HEK293 (cell line): ENCODE results near the gene ASAP2.
A peak's percentile ranks its signal among the peaks of the same experiment; 100 is the strongest.

Experiments
- CTCF ChIA-PET: fragments of 350-600 bp; formaldehyde crosslinking; extraction: SDS; loops from one replicate; lab custom pipeline; 2021; ENCODE audit warnings: antibody characterized with exemption; lab: Yijun Ruan, JAX
- POLR2A ChIA-PET: fragments of 300-600 bp; formaldehyde crosslinking; extraction: SDS; loops from one replicate; lab custom pipeline; 2020; ENCODE audit warnings: antibody characterized with exemption, inconsistent platforms; lab: Yijun Ruan, JAX
- H3K27ac ChIP-seq: fragments of 200-500 bp; sonication (Bioruptor generic); 2 replicates; pipeline ENCODE4 v1.5.1; 2014; ENCODE audit warnings: low read depth, low read length, control low read depth, inconsistent platforms; ENCODE audit errors: extremely low read depth
- H3K36me3 ChIP-seq, 2 experiments: fragments of 200-500 bp in 1 of 2; sonication (Bioruptor generic) in 1 of 2; 1 replicate in 1 of 2; 2 replicates in 1 of 2; pipeline ENCODE4 v1.5.1; 2014 to 2017; ENCODE audit warnings: inconsistent platforms in 2 of 2, low read length in 2 of 2; ENCODE audit not compliant: control insufficient read depth in 2 of 2, insufficient read depth in 1 of 2
- H3K4me1 ChIP-seq: fragments of 200-500 bp; sonication (Bioruptor generic); 2 replicates; pipeline ENCODE4 v1.5.1; 2014; ENCODE audit warnings: mild to moderate bottlenecking, low read length, inconsistent platforms; ENCODE audit not compliant: control insufficient read depth, insufficient read depth
- H3K4me3 ChIP-seq: 2 replicates; pipeline ENCODE4 v1.5.1; 2011; ENCODE audit warnings: low read depth, mild to moderate bottlenecking, control low read depth, low read length, moderate library complexity
- H3K9me3 ChIP-seq: fragments of 200-500 bp; sonication (Bioruptor generic); 2 replicates; pipeline ENCODE4 v1.5.1; 2014; ENCODE audit warnings: low read depth, low read length, inconsistent platforms; ENCODE audit not compliant: control insufficient read depth, insufficient read depth
- KLF1 ChIP-seq: fragments of 450-650 bp; formaldehyde crosslinking; IDR thresholded peaks from 2 replicates; pipeline ENCODE4 v1.5.1; 2016; ENCODE audit warnings: missing biosample characterization, missing genetic modification characterization
- KLF7 ChIP-seq: fragments of 450-650 bp; formaldehyde crosslinking; IDR thresholded peaks from 2 replicates; pipeline ENCODE4 v1.5.1; 2016; ENCODE audit warnings: missing biosample characterization, missing genetic modification characterization, borderline replicate concordance
- MZF1 ChIP-seq: fragments of 450-650 bp; formaldehyde crosslinking; IDR thresholded peaks from 2 replicates; pipeline ENCODE4 v1.5.1; 2017; ENCODE audit warnings: missing biosample characterization, missing genetic modification characterization, borderline replicate concordance
- SCRT2 ChIP-seq: fragments of 450-650 bp; formaldehyde crosslinking; IDR thresholded peaks from 2 replicates; pipeline ENCODE4 v1.5.1; 2016; ENCODE audit warnings: missing biosample characterization, missing genetic modification characterization
- TCF7L2 ChIP-seq: IDR thresholded peaks from 2 replicates; pipeline ENCODE4 v1.6.1; 2011; ENCODE audit warnings: low read depth, mild to moderate bottlenecking, inconsistent platforms, low read length, moderate library complexity, borderline replicate concordance
- ZBTB1 ChIP-seq: fragments of 450-650 bp; formaldehyde crosslinking; IDR thresholded peaks from 2 replicates; pipeline ENCODE4 v1.5.1; 2016; ENCODE audit warnings: missing biosample characterization, missing genetic modification characterization
- ZFP3 ChIP-seq: fragments of 450-650 bp; formaldehyde crosslinking; IDR thresholded peaks from 2 replicates; pipeline ENCODE4 v1.5.1; 2016; ENCODE audit warnings: low read depth, missing biosample characterization, missing genetic modification characterization
- ZNF140 ChIP-seq: fragments of 450-650 bp; formaldehyde crosslinking; IDR thresholded peaks from 2 replicates; pipeline ENCODE4 v1.5.1; 2016; ENCODE audit warnings: missing biosample characterization, missing genetic modification characterization
- ZNF155 ChIP-seq: fragments of 450-650 bp; formaldehyde crosslinking; IDR thresholded peaks from 2 replicates; pipeline ENCODE4 v1.5.1; 2016; ENCODE audit warnings: missing biosample characterization, missing genetic modification characterization
- ZNF157 ChIP-seq: fragments of 450-650 bp; formaldehyde crosslinking; IDR thresholded peaks from 2 replicates; pipeline ENCODE4 v1.5.1; 2016; ENCODE audit warnings: missing biosample characterization, missing genetic modification characterization
- ZNF169 ChIP-seq: fragments of 450-650 bp; formaldehyde crosslinking; IDR thresholded peaks from 2 replicates; pipeline ENCODE4 v1.5.1; 2016; ENCODE audit warnings: missing biosample characterization, missing genetic modification characterization
- ZNF202 ChIP-seq: fragments of 450-650 bp; formaldehyde crosslinking; IDR thresholded peaks from 2 replicates; pipeline ENCODE4 v1.5.1; 2016; ENCODE audit warnings: missing biosample characterization, missing genetic modification characterization, borderline replicate concordance
- ZNF221 ChIP-seq: fragments of 450-650 bp; formaldehyde crosslinking; IDR thresholded peaks from 2 replicates; pipeline ENCODE4 v1.5.1; 2017; ENCODE audit warnings: missing biosample characterization, missing genetic modification characterization, borderline replicate concordance
- ZNF24 ChIP-seq: fragments of 450-650 bp; formaldehyde crosslinking; IDR thresholded peaks from 2 replicates; pipeline ENCODE4 v1.5.1; 2016; ENCODE audit warnings: missing biosample characterization, missing genetic modification characterization
- ZNF544 ChIP-seq: fragments of 450-650 bp; formaldehyde crosslinking; IDR thresholded peaks from 2 replicates; pipeline ENCODE4 v1.5.0; 2017; ENCODE audit warnings: missing biosample characterization, missing genetic modification characterization
- ZNF610 ChIP-seq: fragments of 450-650 bp; formaldehyde crosslinking; IDR thresholded peaks from 2 replicates; pipeline ENCODE4 v1.5.1; 2016; ENCODE audit warnings: missing biosample characterization, missing genetic modification characterization, borderline replicate concordance
- ZNF624 ChIP-seq: fragments of 450-650 bp; formaldehyde crosslinking; IDR thresholded peaks from 2 replicates; pipeline ENCODE4 v1.5.1; 2017; ENCODE audit warnings: missing biosample characterization, missing genetic modification characterization
- ZNF660 ChIP-seq: fragments of 450-650 bp; IDR thresholded peaks from 2 replicates; pipeline ENCODE4 v1.5.1; 2018; ENCODE audit warnings: missing biosample characterization, mild to moderate bottlenecking, missing genetic modification characterization
- ZNF704 ChIP-seq: fragments of 450-650 bp; formaldehyde crosslinking; IDR thresholded peaks from 2 replicates; pipeline ENCODE4 v1.5.1; 2016; ENCODE audit warnings: missing biosample characterization, missing genetic modification characterization
- ZNF747 ChIP-seq: fragments of 450-650 bp; formaldehyde crosslinking; IDR thresholded peaks from 2 replicates; pipeline ENCODE4 v1.5.1; 2016; ENCODE audit warnings: missing biosample characterization, missing genetic modification characterization
- ZNF768 ChIP-seq: fragments of 450-650 bp; formaldehyde crosslinking; IDR thresholded peaks from 2 replicates; pipeline ENCODE4 v1.5.1; 2018; ENCODE audit warnings: missing biosample characterization, mild to moderate bottlenecking, missing genetic modification characterization
- ZNF776 ChIP-seq: fragments of 450-650 bp; formaldehyde crosslinking; IDR thresholded peaks from 2 replicates; pipeline ENCODE4 v1.5.0; 2017; ENCODE audit warnings: missing biosample characterization, missing genetic modification characterization, borderline replicate concordance
- TF ChIP-seq, protein P1 (sequence below): fragments of 450-650 bp; formaldehyde crosslinking; IDR thresholded peaks from 2 replicates; pipeline ENCODE4 v1.5.1; 2016; ENCODE audit warnings: missing biosample characterization, missing genetic modification characterization, borderline replicate concordance
- TF ChIP-seq, protein P2 (sequence below): fragments of 450-650 bp; formaldehyde crosslinking; optimal IDR thresholded peaks from 2 replicates; pipeline ENCODE3; 2016; ENCODE audit warnings: missing biosample characterization, mild to moderate bottlenecking, missing genetic modification characterization
- TF ChIP-seq, protein P3 (sequence below): fragments of 450-650 bp; formaldehyde crosslinking; IDR thresholded peaks from 2 replicates; pipeline ENCODE4 v1.5.1; 2016; ENCODE audit warnings: missing biosample characterization, missing genetic modification characterization

Gene ASAP2

DNA sequence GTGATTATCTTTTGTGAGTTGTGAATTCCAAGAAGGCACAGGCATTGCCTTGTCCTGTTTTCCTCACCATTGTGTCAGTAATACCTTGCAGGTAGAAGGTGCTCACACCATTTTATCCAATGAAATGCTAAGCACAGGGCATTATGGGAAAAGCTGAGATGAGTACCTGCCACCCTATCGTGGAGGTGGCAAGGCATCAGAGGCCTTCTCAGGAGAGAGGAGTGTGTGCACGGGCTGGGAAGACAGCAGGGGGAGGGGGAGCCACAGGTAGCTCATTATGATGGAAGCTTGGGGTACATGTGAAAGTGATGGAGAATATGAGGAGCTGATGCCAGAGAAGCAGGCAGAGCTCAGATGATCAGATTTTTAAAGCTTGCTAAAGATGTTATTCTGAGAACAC, 69.5 kb downstream of the ASAP2 start:
- ChIA-PET POLR2A (no interaction called here), CTCF (interaction anchor here (1.1 kb wide), 1 partner anchor 9 kb away, joined by 3 read pairs; no protein-coding TSS in a partner anchor)
- no peaks in the 10 kb centered on the region for H3K36me3 ChIP-seq
- no peaks in the 10 kb centered on the region for H3K4me1 ChIP-seq
- H3K9me3 ChIP-seq, result no peaks in the 10 kb centered on the region
- no peak overlapping the region for H3K4me3 ChIP-seq
- TF ChIP-seq SCRT2 (tag by site-specific recombination) (peak; percentile 32; the same call in 1 of the 2 replicates), KLF1 (no peak), ZNF544 (tag by site-specific recombination) (no peak), ZNF221 (tag by site-specific recombination) (no peak), ZNF610 (tag by site-specific recombination) (no peak), KLF7 (tag by site-specific recombination) (no peak), ZNF155 (no peak)
- H3K27ac ChIP-seq, result no peak overlapping the region

GRCh38 chr2:9276901-9277451, 70.4 kb downstream of the ASAP2 start:
- no peaks in the 10 kb centered on the region for H3K36me3 ChIP-seq
- no peak overlapping the region for H3K27ac ChIP-seq
- ChIA-PET CTCF (no interaction called here), POLR2A (no interaction called here)
- no peaks in the 10 kb centered on the region for H3K4me1 ChIP-seq
- H3K4me3 ChIP-seq, result no peak overlapping the region
- TF ChIP-seq ZNF544 (tag by site-specific recombination) (no peak), ZBTB1 (tag by site-specific recombination) (no peak), ZNF24 (tag by site-specific recombination) (no peak), KLF1 (no peak), ZNF776 (tag by site-specific recombination) (no peak), TCF7L2 (no peak), ZNF157 (tag by site-specific recombination) (no peak), ZNF768 (no peak), ZNF747 (tag by site-specific recombination) (no peak), ZNF169 (no peak), ZFP3 (tag by site-specific recombination) (no peak), MZF1 (tag by site-specific recombination) (no peak), ZNF140 (tag by site-specific recombination) (no peak), ZNF624 (tag by site-specific recombination) (no peak), ZNF660 (tag by site-specific recombination) (no peak), ZNF704 (tag by site-specific recombination) (no peak)
- no peaks in the 10 kb centered on the region for H3K9me3 ChIP-seq

GRCh38 chr2:9278439-9278838, 71.8 kb downstream of the ASAP2 start:
- Histone ChIP-seq H3K4me3 (no peak overlapping the region), H3K27ac (no peak overlapping the region), H3K36me3 (no peaks in the 10 kb centered on the region), H3K9me3 (no peaks in the 10 kb centered on the region), H3K4me1 (no peaks in the 10 kb centered on the region; the same call in 1 of the 2 replicates)
- ChIA-PET CTCF (interaction anchor here (0.7 to 1.3 kb wide), 2 partner anchors 8 to 11 kb away, joined by 4 read pairs; no protein-coding TSS in a partner anchor), POLR2A (no interaction called here)
- TF ChIP-seq, protein P1, sequence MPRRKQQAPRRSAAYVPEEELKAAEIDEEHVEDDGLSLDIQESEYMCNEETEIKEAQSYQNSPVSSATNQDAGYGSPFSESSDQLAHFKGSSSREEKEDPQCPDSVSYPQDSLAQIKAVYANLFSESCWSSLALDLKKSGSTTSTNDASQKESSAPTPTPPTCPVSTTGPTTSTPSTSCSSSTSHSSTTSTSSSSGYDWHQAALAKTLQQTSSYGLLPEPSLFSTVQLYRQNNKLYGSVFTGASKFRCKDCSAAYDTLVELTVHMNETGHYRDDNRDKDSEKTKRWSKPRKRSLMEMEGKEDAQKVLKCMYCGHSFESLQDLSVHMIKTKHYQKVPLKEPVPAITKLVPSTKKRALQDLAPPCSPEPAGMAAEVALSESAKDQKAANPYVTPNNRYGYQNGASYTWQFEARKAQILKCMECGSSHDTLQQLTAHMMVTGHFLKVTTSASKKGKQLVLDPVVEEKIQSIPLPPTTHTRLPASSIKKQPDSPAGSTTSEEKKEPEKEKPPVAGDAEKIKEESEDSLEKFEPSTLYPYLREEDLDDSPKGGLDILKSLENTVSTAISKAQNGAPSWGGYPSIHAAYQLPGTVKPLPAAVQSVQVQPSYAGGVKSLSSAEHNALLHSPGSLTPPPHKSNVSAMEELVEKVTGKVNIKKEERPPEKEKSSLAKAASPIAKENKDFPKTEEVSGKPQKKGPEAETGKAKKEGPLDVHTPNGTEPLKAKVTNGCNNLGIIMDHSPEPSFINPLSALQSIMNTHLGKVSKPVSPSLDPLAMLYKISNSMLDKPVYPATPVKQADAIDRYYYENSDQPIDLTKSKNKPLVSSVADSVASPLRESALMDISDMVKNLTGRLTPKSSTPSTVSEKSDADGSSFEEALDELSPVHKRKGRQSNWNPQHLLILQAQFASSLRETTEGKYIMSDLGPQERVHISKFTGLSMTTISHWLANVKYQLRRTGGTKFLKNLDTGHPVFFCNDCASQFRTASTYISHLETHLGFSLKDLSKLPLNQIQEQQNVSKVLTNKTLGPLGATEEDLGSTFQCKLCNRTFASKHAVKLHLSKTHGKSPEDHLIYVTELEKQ (tag by site-specific recombination), result no peak
- TF ChIP-seq, protein P2, sequence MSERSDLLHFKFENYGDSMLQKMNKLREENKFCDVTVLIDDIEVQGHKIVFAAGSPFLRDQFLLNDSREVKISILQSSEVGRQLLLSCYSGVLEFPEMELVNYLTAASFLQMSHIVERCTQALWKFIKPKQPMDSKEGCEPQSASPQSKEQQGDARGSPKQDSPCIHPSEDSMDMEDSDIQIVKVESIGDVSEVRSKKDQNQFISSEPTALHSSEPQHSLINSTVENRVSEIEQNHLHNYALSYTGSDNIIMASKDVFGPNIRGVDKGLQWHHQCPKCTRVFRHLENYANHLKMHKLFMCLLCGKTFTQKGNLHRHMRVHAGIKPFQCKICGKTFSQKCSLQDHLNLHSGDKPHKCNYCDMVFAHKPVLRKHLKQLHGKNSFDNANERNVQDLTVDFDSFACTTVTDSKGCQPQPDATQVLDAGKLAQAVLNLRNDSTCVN, result no peak
- no peak for TF ChIP-seq ZNF202 (tag by site-specific recombination)
- TF ChIP-seq, protein P3, sequence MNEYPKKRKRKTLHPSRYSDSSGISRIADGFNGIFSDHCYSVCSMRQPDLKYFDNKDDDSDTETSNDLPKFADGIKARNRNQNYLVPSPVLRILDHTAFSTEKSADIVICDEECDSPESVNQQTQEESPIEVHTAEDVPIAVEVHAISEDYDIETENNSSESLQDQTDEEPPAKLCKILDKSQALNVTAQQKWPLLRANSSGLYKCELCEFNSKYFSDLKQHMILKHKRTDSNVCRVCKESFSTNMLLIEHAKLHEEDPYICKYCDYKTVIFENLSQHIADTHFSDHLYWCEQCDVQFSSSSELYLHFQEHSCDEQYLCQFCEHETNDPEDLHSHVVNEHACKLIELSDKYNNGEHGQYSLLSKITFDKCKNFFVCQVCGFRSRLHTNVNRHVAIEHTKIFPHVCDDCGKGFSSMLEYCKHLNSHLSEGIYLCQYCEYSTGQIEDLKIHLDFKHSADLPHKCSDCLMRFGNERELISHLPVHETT (tag by site-specific recombination), result no peak
